Cardiac muscle cell (in vitro differentiated cells and primary cell): ENCODE results near the gene TMEM150C. TPM values are rescaled to one million over a fixed set of nuclear protein-coding genes. Genes with fewer than 3 reads are reported as not detected.
A peak's percentile ranks its signal among the peaks of the same experiment; 100 is the strongest.

ENCODE experiments used
- DNase-seq, 2 donors: peaks; one replicate each; pipeline versions ENCODE4 v3.0.0 to v3.0.0-alpha.2; 2010 to 2017; ENCODE audit warnings: low read depth in 1 of 2, low spot score in 1 of 2
- H3K27ac ChIP-seq: fragments of 200-600 bp; sonication (generic); 2 replicates; pipeline ENCODE4 v1.5.1; 2016
- H3K27me3 ChIP-seq: fragments of 200-600 bp; sonication (generic); 2 replicates; pipeline ENCODE4 v1.6.0; 2016; ENCODE audit warnings: control low read depth
- H3K36me3 ChIP-seq: fragments of 200-600 bp; sonication (generic); 2 replicates; pipeline ENCODE4 v1.5.1; 2016; ENCODE audit warnings: control low read depth
- H3K4me1 ChIP-seq: fragments of 200-600 bp; sonication (generic); 2 replicates; pipeline ENCODE4 v1.8.1; 2017; ENCODE audit warnings: low read depth, mild to moderate bottlenecking, mixed run types
- H3K4me3 ChIP-seq: fragments of 200-600 bp; sonication (generic); 2 replicates; pipeline ENCODE4 v1.5.1; 2016; ENCODE audit warnings: mild to moderate bottlenecking
- H3K9me3 ChIP-seq: fragments of 200-600 bp; sonication (generic); 2 replicates; pipeline ENCODE4 v1.5.1; 2017; ENCODE audit warnings: low read depth, mild to moderate bottlenecking, control low read depth
- polyA plus RNA-seq: library from polyadenylated mRNA; unstranded; fragments of >200 nt; fragmentation: Nextera tagmentation; extraction: Ambion mirVana; gene quantifications from 2 replicates; pipeline ENCODE4 v1.2.1, GENCODE V29; 2016
- total RNA-seq: library from RNA; depleted of rRNA; stranded (reverse); fragments of >200 nt; gene quantifications from 2 replicates; pipeline ENCODE4 v1.2.3, GENCODE V29; 2016
- TF ChIP-seq, protein P1 (sequence below): IDR thresholded peaks from 2 replicates; pipeline ENCODE4 v1.5.1; 2012; ENCODE audit warnings: low read depth, mild to moderate bottlenecking, low read length

TMEM150C gene
- total and polyA plus RNA-seq, 2 experiments from 2014 or later = 5.1 to 5.3 TPM

DNA sequence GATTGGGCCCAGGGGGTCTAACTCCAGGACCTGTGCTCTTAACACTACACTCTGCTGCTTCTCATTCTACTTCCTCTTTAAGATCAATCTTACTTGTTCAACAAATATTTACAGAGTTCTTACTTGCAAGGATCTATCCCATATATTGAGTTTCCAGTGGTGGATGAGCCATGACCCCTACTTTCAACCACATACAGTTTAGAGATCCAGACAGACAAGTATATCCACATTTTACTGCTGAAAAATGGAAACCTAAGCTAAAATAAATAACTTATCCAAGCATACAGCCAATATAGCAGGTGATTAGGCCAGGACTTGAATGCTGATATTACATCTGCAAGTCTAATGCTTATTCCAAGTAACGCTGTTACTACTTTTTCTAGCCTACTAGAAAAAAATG lies 18.7 kb downstream of the TMEM150C start:
- H3K4me3 ChIP-seq = no peak overlapping the region
- H3K36me3 ChIP-seq = no peaks in the 10 kb centered on the region
- no peak for DNase-seq
- H3K27ac ChIP-seq = no peak overlapping the region
- H3K4me1 ChIP-seq = no peaks in the 10 kb centered on the region
- TF ChIP-seq, protein P1, sequence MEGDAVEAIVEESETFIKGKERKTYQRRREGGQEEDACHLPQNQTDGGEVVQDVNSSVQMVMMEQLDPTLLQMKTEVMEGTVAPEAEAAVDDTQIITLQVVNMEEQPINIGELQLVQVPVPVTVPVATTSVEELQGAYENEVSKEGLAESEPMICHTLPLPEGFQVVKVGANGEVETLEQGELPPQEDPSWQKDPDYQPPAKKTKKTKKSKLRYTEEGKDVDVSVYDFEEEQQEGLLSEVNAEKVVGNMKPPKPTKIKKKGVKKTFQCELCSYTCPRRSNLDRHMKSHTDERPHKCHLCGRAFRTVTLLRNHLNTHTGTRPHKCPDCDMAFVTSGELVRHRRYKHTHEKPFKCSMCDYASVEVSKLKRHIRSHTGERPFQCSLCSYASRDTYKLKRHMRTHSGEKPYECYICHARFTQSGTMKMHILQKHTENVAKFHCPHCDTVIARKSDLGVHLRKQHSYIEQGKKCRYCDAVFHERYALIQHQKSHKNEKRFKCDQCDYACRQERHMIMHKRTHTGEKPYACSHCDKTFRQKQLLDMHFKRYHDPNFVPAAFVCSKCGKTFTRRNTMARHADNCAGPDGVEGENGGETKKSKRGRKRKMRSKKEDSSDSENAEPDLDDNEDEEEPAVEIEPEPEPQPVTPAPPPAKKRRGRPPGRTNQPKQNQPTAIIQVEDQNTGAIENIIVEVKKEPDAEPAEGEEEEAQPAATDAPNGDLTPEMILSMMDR = no peak
- H3K9me3 ChIP-seq = no peaks in the 10 kb centered on the region
- no peaks in the 10 kb centered on the region for H3K27me3 ChIP-seq

DNA sequence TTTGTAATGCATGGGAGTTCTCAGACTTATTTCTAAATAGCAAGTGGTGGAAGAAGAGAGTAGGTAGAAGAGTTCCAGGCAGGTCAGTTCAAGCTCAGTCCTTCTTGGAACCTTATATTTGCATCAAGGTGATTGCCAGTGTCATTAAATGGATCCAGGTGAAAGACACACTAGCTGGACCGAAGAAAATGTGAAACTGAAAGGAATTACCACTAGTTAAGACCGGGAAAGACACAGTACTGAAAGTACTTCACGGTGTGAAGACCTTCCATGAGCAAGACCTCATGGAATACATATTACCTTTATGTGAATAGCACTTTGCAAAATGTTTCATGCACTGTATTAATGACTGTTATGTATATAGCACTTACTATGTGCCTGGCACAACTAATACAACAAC lies 19.1 kb downstream of the TMEM150C start:
- no peaks in the 10 kb centered on the region for H3K9me3 ChIP-seq
- no peak for DNase-seq
- no peak overlapping the region for H3K27ac ChIP-seq
- no peak overlapping the region for H3K4me3 ChIP-seq
- no peaks in the 10 kb centered on the region for H3K27me3 ChIP-seq
- TF ChIP-seq, protein P1 = no peak
- no peaks in the 10 kb centered on the region for H3K4me1 ChIP-seq
- H3K36me3 ChIP-seq = no peaks in the 10 kb centered on the region

DNA sequence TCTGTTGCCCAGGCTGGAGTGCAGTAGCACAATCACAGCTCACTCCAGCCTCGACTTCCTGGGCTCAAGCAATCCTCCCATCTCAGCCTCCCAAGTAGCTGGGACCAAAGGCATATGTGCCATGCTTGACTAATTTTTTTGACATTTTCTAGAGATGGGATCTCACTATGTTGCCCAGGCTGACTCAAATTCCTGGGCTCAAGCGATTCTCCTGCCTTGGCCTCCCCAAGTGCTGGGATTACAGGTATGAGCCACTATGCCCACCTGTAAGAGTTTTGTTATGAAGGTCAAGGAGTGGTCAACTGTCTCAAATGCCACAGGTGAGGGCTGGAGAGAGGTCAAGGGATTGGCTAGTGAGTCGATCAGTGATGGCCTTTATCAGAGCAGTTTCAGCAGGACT lies 32.5 kb downstream of the TMEM150C start:
- H3K27me3 ChIP-seq = no peaks in the 10 kb centered on the region
- no peaks in the 10 kb centered on the region for H3K9me3 ChIP-seq
- H3K36me3 ChIP-seq = no peaks in the 10 kb centered on the region
- no peak for DNase-seq
- H3K4me3 ChIP-seq = no peak overlapping the region
- H3K27ac ChIP-seq = no peak overlapping the region
- TF ChIP-seq, protein P1 = no peak
- H3K4me1 ChIP-seq = no peaks in the 10 kb centered on the region

DNA sequence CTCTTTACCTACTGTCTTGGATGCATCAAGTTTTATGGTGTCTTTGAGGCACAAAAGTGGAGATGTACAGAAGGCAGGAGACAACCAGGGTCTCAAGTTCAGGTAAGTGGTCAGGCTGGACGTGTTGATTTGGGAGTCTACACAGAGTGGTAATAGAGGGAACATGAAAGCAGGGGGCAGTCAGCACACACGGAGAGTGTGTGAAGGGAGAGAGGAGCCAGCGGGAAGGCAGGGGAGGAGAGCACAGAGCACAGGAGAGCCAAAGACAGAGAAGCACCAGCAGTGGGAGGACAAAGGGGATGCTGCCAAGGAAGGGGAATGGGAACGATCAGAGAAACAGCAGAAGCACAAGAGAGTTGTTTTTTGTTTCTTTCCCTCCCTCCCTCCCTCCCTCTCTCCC lies 32.9 kb downstream of the TMEM150C start:
- H3K27me3 ChIP-seq = no peaks in the 10 kb centered on the region
- no peak overlapping the region for H3K4me3 ChIP-seq
- H3K4me1 ChIP-seq = no peaks in the 10 kb centered on the region
- H3K9me3 ChIP-seq = no peaks in the 10 kb centered on the region
- H3K36me3 ChIP-seq = no peaks in the 10 kb centered on the region
- no peak overlapping the region for H3K27ac ChIP-seq
- peak in 1 of 2 donors; percentile 15 for DNase-seq
- TF ChIP-seq, protein P1 = no peak

DNA sequence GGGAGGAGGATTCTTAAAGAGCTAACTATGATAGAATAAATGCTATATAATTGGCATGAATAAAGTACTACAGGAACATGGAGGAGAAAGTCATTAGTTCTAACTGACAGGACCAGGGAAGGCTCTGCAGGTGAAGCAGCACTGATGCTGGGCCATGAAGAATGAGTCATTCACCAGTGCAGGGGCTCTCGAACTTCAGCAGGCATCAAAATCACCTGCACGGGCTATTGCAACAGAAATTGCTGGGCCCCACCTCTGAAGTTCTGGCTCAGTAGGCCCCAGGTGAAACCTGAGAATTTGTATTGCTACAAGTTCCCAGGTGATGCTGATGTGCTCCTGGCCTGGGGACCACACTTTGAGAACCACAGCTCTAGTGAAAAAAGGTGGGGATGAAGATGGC lies 33.7 kb downstream of the TMEM150C start:
- no peak for DNase-seq
- TF ChIP-seq, protein P1 = no peak
- H3K27me3 ChIP-seq = no peaks in the 10 kb centered on the region
- no peaks in the 10 kb centered on the region for H3K4me1 ChIP-seq
- no peaks in the 10 kb centered on the region for H3K9me3 ChIP-seq
- no peak overlapping the region for H3K27ac ChIP-seq
- H3K4me3 ChIP-seq = no peak overlapping the region
- H3K36me3 ChIP-seq = no peaks in the 10 kb centered on the region

DNA sequence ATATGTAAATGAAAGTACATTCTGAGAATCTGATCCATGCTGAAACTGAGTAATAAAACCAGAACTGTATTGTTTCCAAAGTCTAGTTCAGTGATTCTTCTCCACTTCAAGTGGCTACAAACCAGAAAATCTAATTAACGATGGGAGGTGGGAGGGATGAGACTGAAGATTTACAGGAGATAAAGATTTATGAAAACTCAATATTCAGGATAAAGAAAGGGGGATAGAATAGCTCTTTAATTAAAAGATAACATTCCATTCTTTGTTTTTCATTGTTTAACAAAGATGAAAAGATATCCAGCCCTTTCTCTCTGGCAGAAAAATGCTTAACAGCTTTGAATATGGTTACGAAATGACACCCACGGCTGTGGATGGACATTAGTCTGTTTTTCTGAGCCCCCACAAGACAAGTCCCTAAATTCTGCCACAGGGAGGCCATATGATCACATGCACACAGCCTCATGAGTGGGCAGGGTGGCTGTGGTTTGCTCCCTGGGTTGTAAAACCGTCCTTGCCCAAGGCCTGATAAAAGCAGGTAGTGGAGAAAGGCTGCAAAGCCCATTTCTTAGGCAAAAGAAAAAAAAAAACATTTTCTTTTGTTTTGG lies 36.4 kb downstream of the TMEM150C start:
- DNase-seq = peak in 1 of 2 donors; percentile 16
- TF ChIP-seq, protein P1 = no peak
- Histone ChIP-seq H3K27me3 (no peaks in the 10 kb centered on the region), H3K4me1 (no peaks in the 10 kb centered on the region), H3K27ac (no peak overlapping the region), H3K4me3 (no peak overlapping the region), H3K36me3 (no peaks in the 10 kb centered on the region), H3K9me3 (no peaks in the 10 kb centered on the region)
